T-helper 17 cell (primary cell): ENCODE data around the gene PADI4. TPM values are rescaled to one million over a fixed set of nuclear protein-coding genes. Genes with fewer than 3 reads are reported as not detected.
A peak's percentile ranks its signal among the peaks of the same experiment; 100 is the strongest.

Experiments used
- ATAC-seq: fragments of 150-1000 bp; cut with Tn5 transposase; 2 replicates; pipeline ENCODE4 v1.10.0; 2021; ENCODE audit warnings: mild to moderate bottlenecking, moderate library complexity
- DNase-seq, 3 donors: peaks; one replicate each; pipeline versions ENCODE4 v3.0.0 to v3.0.0-alpha.2; 2020 to 2021
- H3K9me3 ChIP-seq: one replicate; pipeline ENCODE4 v1.7.0; 2013; ENCODE audit warnings: low read length, mild to moderate bottlenecking; ENCODE audit not compliant: control insufficient read depth, poor library complexity, severe bottlenecking
- H3K27ac Mint-ChIP-seq: one replicate; pipeline ENCODE4 v1.8.0; 2022; ENCODE audit warnings: mild to moderate bottlenecking, moderate library complexity, mixed read lengths
- H3K27me3 Mint-ChIP-seq: one replicate; pipeline ENCODE4 v1.8.0; 2022; ENCODE audit warnings: mixed read lengths
- H3K36me3 Mint-ChIP-seq: one replicate; pipeline ENCODE4 v1.8.0; 2022; ENCODE audit warnings: low read depth, mixed read lengths
- H3K4me1 Mint-ChIP-seq: one replicate; pipeline ENCODE4 v1.8.0; 2022; ENCODE audit warnings: mild to moderate bottlenecking, mixed read lengths
- H3K4me3 Mint-ChIP-seq: one replicate; pipeline ENCODE4 v1.8.0; 2022; ENCODE audit warnings: mild to moderate bottlenecking, moderate library complexity, mixed read lengths
- total RNA-seq, 4 donors: library from RNA in 2 of 4; stranded (reverse) in 2 of 4; gene quantifications; one replicate each; pipeline ENCODE4 v1.2.3 and lab custom pipeline; 2022 to 2026

Gene PADI4
- 1 to 10 TPM; 1.5 to 1.6 TPM for total RNA-seq
- 0 to 0.12 reads per million in 2 donors for total RNA-seq (lab: John Stamatoyannopoulos, UW)

GRCh38 chr1:17307946-17308345, at the start of gene PADI4:
Gene PADI4 (plus strand): TSS chr1:17308197. CDS start chr1:17308223, 26 bp downstream.
- DNase-seq, result no peak

GRCh38 chr1:17258758-17259130, 49.3 kb upstream of the PADI4 start:
- peaks cover 59% of the 10 kb centered on the region for H3K27me3 Mint-ChIP-seq
- H3K36me3 Mint-ChIP-seq, result no peaks in the 10 kb centered on the region
- peaks cover 6% of the 10 kb centered on the region for H3K4me1 Mint-ChIP-seq
- no peak overlapping the region for H3K4me3 Mint-ChIP-seq
- ATAC-seq (no peak), DNase-seq (no peak)
- no peak overlapping the region for H3K27ac Mint-ChIP-seq
- no peaks in the 10 kb centered on the region for H3K9me3 ChIP-seq

More at GRCh38 chr1:17307946-17308345, at the start of gene PADI4:
- Mint-ChIP-seq H3K36me3 (peaks cover 7% of the 10 kb centered on the region), H3K27ac (no peak within 1 kb of the TSS), H3K4me1 (peaks cover 10% of the 10 kb centered on the region), H3K27me3 (peaks cover 61% of the 10 kb centered on the region), H3K4me3 (no peak within 1 kb of the TSS)
- H3K9me3 ChIP-seq, result no peaks in the 10 kb centered on the region
- peak; percentile 32 for ATAC-seq

GRCh38 chr1:17259233-17259873, 48.6 kb upstream of the PADI4 start:
- DNase-seq (no peak), ATAC-seq (no peak)
- Mint-ChIP-seq H3K36me3 (no peaks in the 10 kb centered on the region), H3K4me3 (no peak overlapping the region), H3K27ac (no peak overlapping the region), H3K4me1 (peaks cover 6% of the 10 kb centered on the region), H3K27me3 (peaks cover 59% of the 10 kb centered on the region)
- H3K9me3 ChIP-seq, result no peaks in the 10 kb centered on the region

- peaks cover 59% of the 10 kb centered on the region for H3K27me3 Mint-ChIP-seq
- H3K27ac Mint-ChIP-seq, result no peak overlapping the region
- no peak for DNase-seq
- H3K36me3 Mint-ChIP-seq, result no peaks in the 10 kb centered on the region
- H3K4me1 Mint-ChIP-seq, result peaks cover 6% of the 10 kb centered on the region
- no peak for ATAC-seq
- H3K4me3 Mint-ChIP-seq, result no peak overlapping the region
- no peaks in the 10 kb centered on the region for H3K9me3 ChIP-seq
Observed at GRCh38 chr1:17260264-17260663, 47.7 kb upstream of the PADI4 start.

- no peaks in the 10 kb centered on the region for H3K9me3 ChIP-seq
- Mint-ChIP-seq H3K36me3 (no peaks in the 10 kb centered on the region), H3K4me1 (peaks cover 6% of the 10 kb centered on the region), H3K4me3 (no peak overlapping the region), H3K27ac (no peak overlapping the region), H3K27me3 (peaks cover 55% of the 10 kb centered on the region)
- no peak for DNase-seq
- no peak for ATAC-seq
Observed at GRCh38 chr1:17260738-17261137, 47.3 kb upstream of the PADI4 start.

- peaks cover 33% of the 10 kb centered on the region for H3K27me3 Mint-ChIP-seq
- H3K36me3 Mint-ChIP-seq, result no peaks in the 10 kb centered on the region
Observed at GRCh38 chr1:17263936-17264335, 44.1 kb upstream of the PADI4 start.

GRCh38 chr1:17264470-17264869, 43.5 kb upstream of the PADI4 start:
- no peaks in the 10 kb centered on the region for H3K9me3 ChIP-seq
- Mint-ChIP-seq H3K4me1 (no peaks in the 10 kb centered on the region), H3K27me3 (peaks cover 29% of the 10 kb centered on the region), H3K27ac (no peak overlapping the region), H3K36me3 (no peaks in the 10 kb centered on the region), H3K4me3 (no peak overlapping the region)
- no peak for ATAC-seq
- no peak for DNase-seq

More at GRCh38 chr1:17263936-17264335, 44.1 kb upstream of the PADI4 start:
- H3K9me3 ChIP-seq, result no peaks in the 10 kb centered on the region
- Mint-ChIP-seq H3K27ac (no peak overlapping the region), H3K4me1 (no peaks in the 10 kb centered on the region), H3K4me3 (no peak overlapping the region)
- no peak for DNase-seq
- no peak for ATAC-seq

GRCh38 chr1:17265162-17265561, 42.8 kb upstream of the PADI4 start:
- Mint-ChIP-seq H3K27ac (no peak overlapping the region), H3K27me3 (peaks cover 26% of the 10 kb centered on the region), H3K36me3 (no peaks in the 10 kb centered on the region), H3K4me1 (no peaks in the 10 kb centered on the region), H3K4me3 (no peak overlapping the region)
- no peaks in the 10 kb centered on the region for H3K9me3 ChIP-seq
- no peak for DNase-seq
- ATAC-seq, result no peak

GRCh38 chr1:17265950-17266349, 42.0 kb upstream of the PADI4 start:
- H3K36me3 Mint-ChIP-seq, result no peaks in the 10 kb centered on the region
- no peak for ATAC-seq
- no peak for DNase-seq
- peaks cover 18% of the 10 kb centered on the region for H3K27me3 Mint-ChIP-seq
- no peaks in the 10 kb centered on the region for H3K4me1 Mint-ChIP-seq
- no peak overlapping the region for H3K4me3 Mint-ChIP-seq
- no peaks in the 10 kb centered on the region for H3K9me3 ChIP-seq
- no peak overlapping the region for H3K27ac Mint-ChIP-seq

GRCh38 chr1:17270891-17271765, 36.9 kb upstream of the PADI4 start:
- peaks cover 6% of the 10 kb centered on the region for H3K4me1 Mint-ChIP-seq
- no peak for DNase-seq

GRCh38 chr1:17272066-17272465, 35.9 kb upstream of the PADI4 start:
- Mint-ChIP-seq H3K27me3 (peaks cover 14% of the 10 kb centered on the region), H3K4me1 (peaks cover 6% of the 10 kb centered on the region), H3K4me3 (no peak overlapping the region), H3K27ac (no peak overlapping the region), H3K36me3 (no peaks in the 10 kb centered on the region)
- DNase-seq, result no peak
- no peaks in the 10 kb centered on the region for H3K9me3 ChIP-seq
- ATAC-seq, result no peak

More at GRCh38 chr1:17270891-17271765, 36.9 kb upstream of the PADI4 start:
- Mint-ChIP-seq H3K27me3 (peaks cover 12% of the 10 kb centered on the region), H3K27ac (no peak overlapping the region), H3K4me3 (no peak overlapping the region), H3K36me3 (no peaks in the 10 kb centered on the region)
- H3K9me3 ChIP-seq, result no peaks in the 10 kb centered on the region
- ATAC-seq, result no peak

- H3K4me1 Mint-ChIP-seq, result peaks cover 6% of the 10 kb centered on the region
- no peaks in the 10 kb centered on the region for H3K36me3 Mint-ChIP-seq
- H3K27ac Mint-ChIP-seq, result no peak overlapping the region
- no peak overlapping the region for H3K4me3 Mint-ChIP-seq
- no peak for ATAC-seq
- H3K27me3 Mint-ChIP-seq, result peaks cover 20% of the 10 kb centered on the region
- no peaks in the 10 kb centered on the region for H3K9me3 ChIP-seq
- no peak for DNase-seq
Observed at GRCh38 chr1:17272646-17273045, 35.4 kb upstream of the PADI4 start.

- peaks cover 6% of the 10 kb centered on the region for H3K4me1 Mint-ChIP-seq
- no peaks in the 10 kb centered on the region for H3K36me3 Mint-ChIP-seq
- no peak overlapping the region for H3K27ac Mint-ChIP-seq
- ATAC-seq, result no peak
- H3K27me3 Mint-ChIP-seq, result peaks cover 22% of the 10 kb centered on the region
- H3K9me3 ChIP-seq, result no peaks in the 10 kb centered on the region
- no peak overlapping the region for H3K4me3 Mint-ChIP-seq
- no peak for DNase-seq
Observed at GRCh38 chr1:17273096-17273495, 34.9 kb upstream of the PADI4 start.
